SK-N-SH (cell line): Measurements from ENCODE around the gene ATP2B2. TPM values are rescaled to one million over a fixed set of nuclear protein-coding genes. Genes with fewer than 3 reads are reported as not detected.

ENCODE experiments used
- CTCF ChIA-PET: fragments of 300-600, 350-600 bp; formaldehyde crosslinking; extraction: SDS; loops from one replicate; lab custom pipeline; 2021; lab: Yijun Ruan, JAX
- POLR2A ChIA-PET: fragments of 350-600 bp; sonication (Branson Sonifier 250); formaldehyde crosslinking; extraction: SDS; loops from one replicate; lab custom pipeline; 2020; ENCODE audit warnings: antibody characterized with exemption, inconsistent platforms; lab: Yijun Ruan, JAX
- DNase-seq: peaks from one replicate; pipeline ENCODE4 v3.0.0; 2012
- H2AFZ ChIP-seq: fragments of 200-600 bp; sonication (generic); 2 replicates; pipeline ENCODE4 v1.8.1; 2016; ENCODE audit warnings: antibody characterized with exemption, mild to moderate bottlenecking, low read depth
- H3F3A ChIP-seq: fragments of 200-600 bp; sonication (generic); replicated peaks from 2 replicates; pipeline ENCODE3; 2016; ENCODE audit warnings: antibody characterized with exemption, mild to moderate bottlenecking; ENCODE audit not compliant: insufficient read depth
- H3K27ac ChIP-seq, 2 experiments: fragments of 200-500 bp in 1 of 2; fragments of 200-600 bp in 1 of 2; sonication (Bioruptor generic) in 1 of 2; sonication (generic), shearing (Covaris generic) in 1 of 2; 2 replicates each; pipeline versions ENCODE4 v1.5.1 to v1.6.1; 2014 to 2016; ENCODE audit warnings: low read depth in 2 of 2, inconsistent platforms in 1 of 2, low read length in 1 of 2, mild to moderate bottlenecking in 1 of 2, mixed read lengths in 1 of 2
- H3K27me3 ChIP-seq: fragments of 200-600 bp; sonication (generic), shearing (Covaris generic); 2 replicates; pipeline ENCODE4 v1.6.1; 2016; ENCODE audit warnings: mixed run types; ENCODE audit not compliant: insufficient read depth
- H3K36me3 ChIP-seq, 2 experiments: fragments of 200-500 bp in 1 of 2; fragments of 200-600 bp in 1 of 2; sonication (Bioruptor generic) in 1 of 2; sonication (generic) in 1 of 2; replicated peaks in 1 of 2; 2 replicates each; pipeline versions ENCODE3 to v1.5.1; 2014 to 2016; ENCODE audit warnings: low read length in 1 of 2, mild to moderate bottlenecking in 1 of 2; ENCODE audit not compliant: insufficient read depth in 2 of 2, control insufficient read depth in 1 of 2
- H3K4me1 ChIP-seq, 2 experiments: fragments of 200-500 bp in 1 of 2; fragments of 200-600 bp in 1 of 2; sonication (Bioruptor generic) in 1 of 2; sonication (generic), shearing (Covaris generic) in 1 of 2; 2 replicates each; pipeline versions ENCODE4 v1.5.1 to v1.6.1; 2014 to 2016; ENCODE audit warnings: low read depth in 1 of 2, low read length in 1 of 2, mixed run types in 1 of 2; ENCODE audit not compliant: insufficient read depth in 2 of 2, control insufficient read depth in 1 of 2
- H3K4me2 ChIP-seq: fragments of 200-600 bp; sonication (generic), shearing (Covaris generic); 2 replicates; pipeline ENCODE4 v1.6.1; 2017; ENCODE audit warnings: mixed run types
- H3K4me3 ChIP-seq, 2 experiments: fragments of 200-500 bp in 1 of 2; fragments of 200-600 bp in 1 of 2; sonication (Bioruptor generic) in 1 of 2; sonication (generic), shearing (Covaris generic) in 1 of 2; 2 replicates each; pipeline versions ENCODE4 v1.5.1 to v1.8.1; 2014 to 2016; ENCODE audit warnings: low read depth in 2 of 2, inconsistent platforms in 1 of 2, low read length in 1 of 2, mild to moderate bottlenecking in 1 of 2, mixed read lengths in 1 of 2, moderate library complexity in 1 of 2
- H3K79me2 ChIP-seq: fragments of 200-600 bp; sonication (generic); 2 replicates; pipeline ENCODE4 v1.8.1; 2017; ENCODE audit warnings: mild to moderate bottlenecking; ENCODE audit not compliant: insufficient read depth
- H3K9ac ChIP-seq: fragments of 200-600 bp; sonication (generic); 2 replicates; pipeline ENCODE4 v1.6.1; 2017; ENCODE audit warnings: mixed run types
- H3K9me2 ChIP-seq: fragments of 200-600 bp; sonication (generic); 2 replicates; pipeline ENCODE4 v1.6.1; 2017; ENCODE audit warnings: mixed run types
- H3K9me3 ChIP-seq: fragments of 200-600 bp; sonication (generic); 2 replicates; pipeline ENCODE4 v1.6.1; 2017; ENCODE audit warnings: mixed run types, mild to moderate bottlenecking, moderate library complexity
- H4K20me1 ChIP-seq: fragments of 200-600 bp; sonication (generic); 2 replicates; pipeline ENCODE4 v1.6.1; 2017; ENCODE audit warnings: mild to moderate bottlenecking, mixed run types; ENCODE audit not compliant: insufficient read depth
- CHD2 ChIP-seq: fragments of 150-350 bp; IDR thresholded peaks from 2 replicates; pipeline ENCODE4 v1.6.1; 2018; ENCODE audit warnings: low read length; ENCODE audit not compliant: partially characterized antibody
- EZH2phosphoT487 ChIP-seq: fragments of 200-600 bp; sonication (generic); IDR thresholded peaks from 2 replicates; pipeline ENCODE4 v1.6.1; 2017; ENCODE audit warnings: low read depth, mixed run types, mild to moderate bottlenecking, antibody characterized with exemption, moderate library complexity, borderline replicate concordance
- FOSL2 ChIP-seq: IDR thresholded peaks from 2 replicates; pipeline ENCODE4 v1.4.0; 2012; ENCODE audit warnings: low read depth, mild to moderate bottlenecking, moderate library complexity, borderline replicate concordance
- GATA2 ChIP-seq: sonication (generic); formaldehyde crosslinking; IDR thresholded peaks from 2 replicates; pipeline ENCODE4 v1.5.0; 2020; ENCODE audit warnings: mild to moderate bottlenecking, missing genetic modification reagents
- JUND ChIP-seq: IDR thresholded peaks from 2 replicates; pipeline ENCODE4 v1.4.0; 2012
- MXI1 ChIP-seq: IDR thresholded peaks from 2 replicates; pipeline ENCODE4 v1.6.1; 2012; ENCODE audit warnings: mild to moderate bottlenecking, low read depth, low read length, improper control_type of control experiment
- POLR2AphosphoS5 ChIP-seq: IDR thresholded peaks from 2 replicates; pipeline ENCODE4 v1.6.1; 2012; ENCODE audit warnings: low read depth, low read length
- RAD21 ChIP-seq: IDR thresholded peaks from 2 replicates; pipeline ENCODE4 v1.6.1; 2012; ENCODE audit warnings: mild to moderate bottlenecking, low read length
- RCOR1 ChIP-seq: fragments of 150-350 bp; IDR thresholded peaks from 2 replicates; pipeline ENCODE4 v1.6.1; 2017; ENCODE audit warnings: antibody characterized with exemption, low read length
- RFX5 ChIP-seq: IDR thresholded peaks from 2 replicates; pipeline ENCODE4 v1.6.1; 2012; ENCODE audit warnings: mild to moderate bottlenecking, improper control_type of control experiment, low read length
- RXRA ChIP-seq: IDR thresholded peaks from 2 replicates; pipeline ENCODE4 v1.4.0; 2012; ENCODE audit warnings: low read depth, mild to moderate bottlenecking, borderline replicate concordance
- SMC3 ChIP-seq: IDR thresholded peaks from 2 replicates; pipeline ENCODE4 v1.6.1; 2012; ENCODE audit warnings: low read depth, low read length, improper control_type of control experiment
- USF1 ChIP-seq: IDR thresholded peaks from 2 replicates; pipeline ENCODE4 v1.4.0; 2012; ENCODE audit warnings: low read depth, borderline replicate concordance
- WGBS: methylation state at CpG from one replicate; pipeline ENCODE4 v1.1.6; 2017; ENCODE audit warnings: low lambda C conversion rate; 5-methylcytosine and 5-hydroxymethylcytosine counted together
- polyA plus RNA-seq, 3 experiments: library from polyadenylated mRNA; depleted of rRNA; stranded (reverse); fragments of >200 nt; gene quantifications; 2 replicates each; pipeline ENCODE4 v1.2.3, GENCODE V29; 2012
- TF ChIP-seq, protein P1 (sequence below): fragments of 150-350 bp; IDR thresholded peaks from 2 replicates; pipeline ENCODE4 v1.6.1; 2016; ENCODE audit warnings: mild to moderate bottlenecking, low read depth, low read length
- TF ChIP-seq, protein P2 (sequence below): IDR thresholded peaks from 2 replicates; pipeline ENCODE4 v1.4.0; 2012; ENCODE audit warnings: low read depth, borderline replicate concordance
- TF ChIP-seq, protein P3 (sequence below): fragments of 150-350 bp; IDR thresholded peaks from 2 replicates; pipeline ENCODE4 v1.6.1; 2017; ENCODE audit warnings: antibody characterized with exemption, low read length, low read depth, borderline replicate concordance

Gene ATP2B2
- polyA plus RNA-seq, 1 of the 3 experiments (the other 2 are of a cell fraction), result 0.15 TPM

DNA sequence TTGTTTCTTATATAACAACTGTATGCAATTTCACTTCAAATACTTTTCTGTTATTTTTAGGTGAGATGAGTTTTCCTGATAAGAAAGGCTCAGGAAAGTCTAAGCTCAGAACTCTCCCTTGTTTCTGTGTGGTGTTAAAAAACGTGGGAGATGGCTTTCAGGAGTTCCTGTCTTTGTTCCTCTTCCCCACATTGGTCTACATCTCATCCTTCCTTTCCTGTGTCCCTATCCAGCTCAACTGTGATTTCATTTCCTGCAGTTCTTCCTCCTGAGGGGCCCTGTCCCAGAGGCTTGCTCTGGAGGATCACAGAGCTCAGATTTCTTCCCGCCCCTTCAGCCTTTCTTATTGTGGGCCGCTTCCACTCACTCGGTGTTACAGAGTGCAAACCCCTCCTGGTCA lies 195.7 kb downstream of the ATP2B2 start:
- CTCF ChIA-PET, result no interaction called here
- POLR2A ChIA-PET, result no interaction called here
- WGBS, result 79% methylated on average over 4 of the region's 4 CpGs

More for the DNA sequence above, 195.7 kb downstream of the ATP2B2 start:
- H3K4me2 ChIP-seq, result no peak overlapping the region
- H3K79me2 ChIP-seq, result peaks cover 14% of the 10 kb centered on the region; the same call in 1 of the 2 replicates
- TF ChIP-seq MXI1 (no peak), FOSL2 (no peak), RAD21 (no peak), RCOR1 (no peak), RXRA (no peak), USF1 (no peak), GATA2 (CRISPR knock-in tag) (no peak), EZH2phosphoT487 (no peak), CHD2 (no peak), JUND (no peak), POLR2AphosphoS5 (no peak), RFX5 (no peak), SMC3 (no peak)
- TF ChIP-seq, protein P1, sequence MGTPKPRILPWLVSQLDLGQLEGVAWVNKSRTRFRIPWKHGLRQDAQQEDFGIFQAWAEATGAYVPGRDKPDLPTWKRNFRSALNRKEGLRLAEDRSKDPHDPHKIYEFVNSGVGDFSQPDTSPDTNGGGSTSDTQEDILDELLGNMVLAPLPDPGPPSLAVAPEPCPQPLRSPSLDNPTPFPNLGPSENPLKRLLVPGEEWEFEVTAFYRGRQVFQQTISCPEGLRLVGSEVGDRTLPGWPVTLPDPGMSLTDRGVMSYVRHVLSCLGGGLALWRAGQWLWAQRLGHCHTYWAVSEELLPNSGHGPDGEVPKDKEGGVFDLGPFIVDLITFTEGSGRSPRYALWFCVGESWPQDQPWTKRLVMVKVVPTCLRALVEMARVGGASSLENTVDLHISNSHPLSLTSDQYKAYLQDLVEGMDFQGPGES, result no peak
- TF ChIP-seq, protein P2, sequence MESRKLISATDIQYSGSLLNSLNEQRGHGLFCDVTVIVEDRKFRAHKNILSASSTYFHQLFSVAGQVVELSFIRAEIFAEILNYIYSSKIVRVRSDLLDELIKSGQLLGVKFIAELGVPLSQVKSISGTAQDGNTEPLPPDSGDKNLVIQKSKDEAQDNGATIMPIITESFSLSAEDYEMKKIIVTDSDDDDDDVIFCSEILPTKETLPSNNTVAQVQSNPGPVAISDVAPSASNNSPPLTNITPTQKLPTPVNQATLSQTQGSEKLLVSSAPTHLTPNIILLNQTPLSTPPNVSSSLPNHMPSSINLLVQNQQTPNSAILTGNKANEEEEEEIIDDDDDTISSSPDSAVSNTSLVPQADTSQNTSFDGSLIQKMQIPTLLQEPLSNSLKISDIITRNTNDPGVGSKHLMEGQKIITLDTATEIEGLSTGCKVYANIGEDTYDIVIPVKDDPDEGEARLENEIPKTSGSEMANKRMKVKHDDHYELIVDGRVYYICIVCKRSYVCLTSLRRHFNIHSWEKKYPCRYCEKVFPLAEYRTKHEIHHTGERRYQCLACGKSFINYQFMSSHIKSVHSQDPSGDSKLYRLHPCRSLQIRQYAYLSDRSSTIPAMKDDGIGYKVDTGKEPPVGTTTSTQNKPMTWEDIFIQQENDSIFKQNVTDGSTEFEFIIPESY, result no peak
- TF ChIP-seq, protein P3, sequence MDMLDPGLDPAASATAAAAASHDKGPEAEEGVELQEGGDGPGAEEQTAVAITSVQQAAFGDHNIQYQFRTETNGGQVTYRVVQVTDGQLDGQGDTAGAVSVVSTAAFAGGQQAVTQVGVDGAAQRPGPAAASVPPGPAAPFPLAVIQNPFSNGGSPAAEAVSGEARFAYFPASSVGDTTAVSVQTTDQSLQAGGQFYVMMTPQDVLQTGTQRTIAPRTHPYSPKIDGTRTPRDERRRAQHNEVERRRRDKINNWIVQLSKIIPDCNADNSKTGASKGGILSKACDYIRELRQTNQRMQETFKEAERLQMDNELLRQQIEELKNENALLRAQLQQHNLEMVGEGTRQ, result no peak
- H3K9ac ChIP-seq, result no peak overlapping the region
- no peak overlapping the region for H3K4me3 ChIP-seq
- H4K20me1 ChIP-seq, result peaks cover 20% of the 10 kb centered on the region
- H3K4me1 ChIP-seq, result peaks cover 0 to 5% of the 10 kb centered on the region in 2 experiments; a peak in 1 of 4 replicates
- H3K9me3 ChIP-seq, result no peaks in the 10 kb centered on the region
- H3K36me3 ChIP-seq, result peaks cover 74 to 79% of the 10 kb centered on the region in 2 experiments
- no peaks in the 10 kb centered on the region for H3K9me2 ChIP-seq
- H3K27me3 ChIP-seq, result no peaks in the 10 kb centered on the region
- H3K27ac ChIP-seq, result peak overlapping the region in 1 of 2 experiments; percentile 14; a peak in 1 of 4 replicates
- H3F3A ChIP-seq, result peaks cover 5% of the 10 kb centered on the region
- H2AFZ ChIP-seq, result no peak overlapping the region
- no peak for DNase-seq
